K562 (cell line): ENCODE data around the gene TTN. TPM values are rescaled to one million over a fixed set of nuclear protein-coding genes. Genes with fewer than 3 reads are reported as not detected.

ENCODE experiments used
- ATAC-seq: fragments of 200-7000 bp; cut with Tn5 transposase; 3 replicates; pipeline ENCODE4 v1.9.1; 2020; ENCODE audit warnings: moderate library complexity
- BruUV-seq: library from RNA; stranded (reverse); fragments of 400-500 nt; replicated peaks from 2 replicates; lab custom pipeline; 2021; lab: Mats Ljungman, UMichigan
- CTCF ChIA-PET: fragments of 300-600 bp; formaldehyde crosslinking; extraction: SDS; loops from one replicate; lab custom pipeline; 2021; ENCODE audit warnings: low intra/inter-chr PET ratio; lab: Yijun Ruan, JAX
- POLR2A ChIA-PET: fragments of 300-600, 350-650 bp; sonication (Branson Sonifier 250); formaldehyde crosslinking; extraction: SDS; loops from one replicate; lab custom pipeline; 2021; ENCODE audit warnings: antibody characterized with exemption, inconsistent platforms; lab: Yijun Ruan, JAX
- DNase-seq, 4 experiments: peaks; one replicate each; pipeline versions ENCODE4 v3.0.0 to v3.0.0-alpha.2; 2011 to 2018; ENCODE audit warnings: low spot score in 3 of 4, mixed read lengths in 3 of 4; ENCODE audit errors: extremely low read depth in 1 of 4
- FAIRE-seq: peaks from 2 replicates; lab custom pipeline; 2011; peaks lifted over from hg19 to GRCh38; lab: Jason Lieb, UNC
- H2AFZ ChIP-seq: 2 replicates; pipeline ENCODE4 v1.6.0; 2011; ENCODE audit warnings: low read depth, low read length, control low read depth, inconsistent platforms
- H3K27ac ChIP-seq: fragments of 200-600 bp; 3 replicates; pipeline ENCODE4 v1.8.0; 2011; ENCODE audit warnings: low read depth, mild to moderate bottlenecking, control low read depth, inconsistent platforms, low read length, moderate library complexity, mixed read lengths; ENCODE audit errors: extremely low read depth
- H3K27me3 ChIP-seq, 2 experiments: fragments of 300-600 bp in 1 of 2; 2 replicates in 1 of 2; 3 replicates in 1 of 2; pipeline versions ENCODE4 v1.6.0 to v1.8.0; 2011; ENCODE audit warnings: inconsistent platforms in 2 of 2, low read length in 2 of 2, mild to moderate bottlenecking in 1 of 2, mixed read lengths in 1 of 2, moderate library complexity in 1 of 2; ENCODE audit not compliant: control insufficient read depth in 2 of 2, insufficient read depth in 2 of 2
- H3K36me3 ChIP-seq: fragments of 300-600 bp; 3 replicates; pipeline ENCODE4 v1.8.0; 2011; ENCODE audit warnings: mild to moderate bottlenecking, low read length, inconsistent platforms; ENCODE audit not compliant: control insufficient read depth, insufficient read depth
- H3K4me1 ChIP-seq, 2 experiments: fragments of 200-600 bp in 1 of 2; replicated peaks in 1 of 2; 2 replicates in 1 of 2; 3 replicates in 1 of 2; pipeline versions ENCODE4 v1.5.1 to v1.8.0; 2011; ENCODE audit warnings: inconsistent platforms in 2 of 2, low read length in 2 of 2, mild to moderate bottlenecking in 1 of 2, mixed read lengths in 1 of 2, moderate library complexity in 1 of 2; ENCODE audit not compliant: control insufficient read depth in 2 of 2, insufficient read depth in 2 of 2
- H3K4me2 ChIP-seq: 2 replicates; pipeline ENCODE4 v1.6.1; 2011; ENCODE audit warnings: low read length, control low read depth, inconsistent platforms, mixed read lengths; ENCODE audit not compliant: insufficient read depth
- H3K4me3 ChIP-seq: fragments of 200-600 bp; sonication (generic), shearing (Covaris generic); 2 replicates; pipeline ENCODE4 v1.5.1; 2016; ENCODE audit warnings: control low read depth, inconsistent platforms
- H3K79me2 ChIP-seq: fragments of 200-600 bp; 3 replicates; pipeline ENCODE4 v1.8.0; 2011; ENCODE audit warnings: low read length, inconsistent platforms; ENCODE audit not compliant: control insufficient read depth, insufficient read depth
- H3K9ac ChIP-seq, 2 experiments: 2 replicates each; pipeline versions ENCODE4 v1.6.0 to v1.6.1; 2011; ENCODE audit warnings: low read depth in 2 of 2, low read length in 2 of 2, control low read depth in 1 of 2, inconsistent platforms in 1 of 2, mild to moderate bottlenecking in 1 of 2, mixed read lengths in 1 of 2; ENCODE audit not compliant: insufficient read depth in 1 of 2
- H3K9me1 ChIP-seq: one replicate; pipeline ENCODE4 v1.6.0; 2011; ENCODE audit warnings: inconsistent platforms, mild to moderate bottlenecking, low read length, moderate library complexity; ENCODE audit not compliant: control insufficient read depth, insufficient read depth
- H3K9me3 ChIP-seq: replicated peaks from 2 replicates; pipeline ENCODE4 v1.5.1; 2011; ENCODE audit warnings: low read depth, low read length, inconsistent platforms; ENCODE audit not compliant: control insufficient read depth, insufficient read depth
- H4K20me1 ChIP-seq: replicated peaks from 2 replicates; pipeline ENCODE4 v1.6.1; 2011; ENCODE audit warnings: low read length, inconsistent platforms, mixed read lengths; ENCODE audit not compliant: control insufficient read depth, insufficient read depth
- AFF4 ChIP-seq: sonication (generic); formaldehyde crosslinking; IDR thresholded peaks from 2 replicates; pipeline ENCODE4 v1.8.0; 2023; ENCODE audit warnings: mild to moderate bottlenecking, missing genetic modification reagents
- ATF3 ChIP-seq, 2 experiments: fragments of 450-650 bp in 1 of 2; sonication (generic) in 1 of 2; formaldehyde crosslinking in 1 of 2; IDR thresholded peaks in 1 of 2; conservative IDR thresholded peaks in 1 of 2; 2 replicates each; pipeline versions ENCODE4 v1.6.1 to v1.8.1; 2016 to 2023; ENCODE audit warnings: mild to moderate bottlenecking in 2 of 2, moderate library complexity in 2 of 2, inconsistent platforms in 1 of 2, missing genetic modification reagents in 1 of 2
- KHSRP ChIP-seq: fragments of 450-650 bp; IDR thresholded peaks from 2 replicates; pipeline ENCODE4 v1.6.1; 2017
- NR0B1 ChIP-seq: fragments of 450-650 bp; IDR thresholded peaks from one replicate; pipeline ENCODE4 v1.6.1; 2018; ENCODE audit warnings: mild to moderate bottlenecking, moderate library complexity; ENCODE audit not compliant: partially characterized antibody
- WGBS: fragments of 100-300 bp; shearing (Covaris generic); methylation state at CpG from one replicate; pipeline ENCODE4 v1.1.6; 2016; ENCODE audit warnings: low coverage, mixed read lengths; ENCODE audit not compliant: insufficient coverage; ENCODE audit errors: missing lambda C conversion rate; 5-methylcytosine and 5-hydroxymethylcytosine counted together
- in situ Hi-C: fragments of 300-500 bp; cut with MboI; formaldehyde crosslinking; loops from 4 replicates; pipeline ENCODE4 v1.15.0; 2018; ENCODE audit warnings: inconsistent platforms, mixed read lengths
- intact Hi-C: fragments of 100-400 bp; cut with micrococcal nuclease; formaldehyde crosslinking; loops from 2 replicates; pipeline ENCODE4 v1.14.2; 2022
- polyA plus RNA-seq, 8 experiments: library from polyadenylated mRNA; depleted of rRNA in 4 of 8; stranded (reverse) in 5 of 8; unstranded in 3 of 8; fragments of >200 nt; fragmentation: Nextera tagmentation in 2 of 8; fragmentation: Illumina TruSeq in 1 of 8; extraction: Ambion mirVana in 2 of 8; extraction: Trizol in 1 of 8; gene quantifications; 2 replicates each; pipeline versions ENCODE4 v1.2.1 to v1.2.3, GENCODE V29; 2011 to 2014; ENCODE audit warnings: inconsistent platforms in 1 of 8, missing spikeins in 1 of 8
- total RNA-seq, 7 experiments: library from RNA; depleted of rRNA in 6 of 7; stranded (reverse); fragments of >200 nt in 6 of 7; fragmentation: Illumina TruSeq in 2 of 7; extraction: Trizol in 2 of 7; gene quantifications; 2 replicates each; pipeline versions ENCODE4 v1.2.1 to v1.2.3, GENCODE V29; 2011 to 2021; ENCODE audit warnings: low replicate concordance in 1 of 7
- TF ChIP-seq, protein P1 (sequence below): IDR thresholded peaks from 2 replicates; pipeline ENCODE4 v1.6.1; 2012; ENCODE audit warnings: low read depth, low read length, improper control_type of control experiment, borderline replicate concordance
- TF ChIP-seq, protein P2 (sequence below): fragments of 250-450 bp; sonication (Bioruptor Pico); IDR thresholded peaks from 2 replicates; pipeline ENCODE4 v1.5.0; 2020; ENCODE audit warnings: mild to moderate bottlenecking, borderline replicate concordance

The TTN gene
- total and polyA plus RNA-seq, 9 of the 15 experiments (the other 6 are each of a cell fraction or from before 2014, with no cell fraction given): under 0.01 to 0.20 (median 0.04) TPM; not detected in 1

GRCh38 chr2:178579006-178579405 is 228.2 kb downstream of the TTN start (continued):
- TF ChIP-seq AFF4 (CRISPR knock-in tag): no peak
- TF ChIP-seq, protein P1, sequence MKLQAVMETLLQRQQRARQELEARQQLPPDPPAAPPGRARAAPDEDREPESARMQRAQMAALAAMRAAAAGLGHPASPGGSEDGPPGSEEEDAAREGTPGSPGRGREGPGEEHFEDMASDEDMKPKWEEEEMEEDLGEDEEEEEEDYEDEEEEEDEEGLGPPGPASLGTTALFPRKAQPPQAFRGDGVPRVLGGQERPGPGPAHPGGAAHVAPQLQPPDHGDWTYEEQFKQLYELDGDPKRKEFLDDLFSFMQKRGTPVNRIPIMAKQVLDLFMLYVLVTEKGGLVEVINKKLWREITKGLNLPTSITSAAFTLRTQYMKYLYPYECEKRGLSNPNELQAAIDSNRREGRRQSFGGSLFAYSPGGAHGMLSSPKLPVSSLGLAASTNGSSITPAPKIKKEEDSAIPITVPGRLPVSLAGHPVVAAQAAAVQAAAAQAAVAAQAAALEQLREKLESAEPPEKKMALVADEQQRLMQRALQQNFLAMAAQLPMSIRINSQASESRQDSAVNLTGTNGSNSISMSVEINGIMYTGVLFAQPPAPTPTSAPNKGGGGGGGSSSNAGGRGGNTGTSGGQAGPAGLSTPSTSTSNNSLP: no peak

- Histone ChIP-seq H3K4me3 (no peak overlapping the region), H3K4me1 (no peaks in the 10 kb centered on the region), H3K36me3 (peaks cover 28% of the 10 kb centered on the region), H3K9me3 (no peaks in the 10 kb centered on the region), H3K9me1 (peaks cover 3% of the 10 kb centered on the region), H3K79me2 (no peaks in the 10 kb centered on the region), H2AFZ (no peak overlapping the region), H3K4me2 (no peak overlapping the region), H4K20me1 (no peaks in the 10 kb centered on the region), H3K9ac (no peak overlapping the region), H3K27me3 (no peaks in the 10 kb centered on the region), H3K27ac (no peak overlapping the region)
- WGBS: 85% methylated on average over 7 of the region's 7 CpGs
- BruUV-seq: no TSS peak
- peak; percentile 44 for TF ChIP-seq ATF3 (IDR thresholded peaks at IDR 0.05)
- no peak for TF ChIP-seq ATF3 (CRISPR knock-in tag; conservative IDR thresholded peaks at IDR 0.05)
- TF ChIP-seq NR0B1: no peak
- TF ChIP-seq, protein P2, sequence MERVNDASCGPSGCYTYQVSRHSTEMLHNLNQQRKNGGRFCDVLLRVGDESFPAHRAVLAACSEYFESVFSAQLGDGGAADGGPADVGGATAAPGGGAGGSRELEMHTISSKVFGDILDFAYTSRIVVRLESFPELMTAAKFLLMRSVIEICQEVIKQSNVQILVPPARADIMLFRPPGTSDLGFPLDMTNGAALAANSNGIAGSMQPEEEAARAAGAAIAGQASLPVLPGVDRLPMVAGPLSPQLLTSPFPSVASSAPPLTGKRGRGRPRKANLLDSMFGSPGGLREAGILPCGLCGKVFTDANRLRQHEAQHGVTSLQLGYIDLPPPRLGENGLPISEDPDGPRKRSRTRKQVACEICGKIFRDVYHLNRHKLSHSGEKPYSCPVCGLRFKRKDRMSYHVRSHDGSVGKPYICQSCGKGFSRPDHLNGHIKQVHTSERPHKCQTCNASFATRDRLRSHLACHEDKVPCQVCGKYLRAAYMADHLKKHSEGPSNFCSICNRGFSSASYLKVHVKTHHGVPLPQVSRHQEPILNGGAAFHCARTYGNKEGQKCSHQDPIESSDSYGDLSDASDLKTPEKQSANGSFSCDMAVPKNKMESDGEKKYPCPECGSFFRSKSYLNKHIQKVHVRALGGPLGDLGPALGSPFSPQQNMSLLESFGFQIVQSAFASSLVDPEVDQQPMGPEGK (CRISPR knock-in tag): no peak
- no peak for TF ChIP-seq KHSRP
- FAIRE-seq (no peak), DNase-seq (no peak), ATAC-seq (no peak)
- intact Hi-C loops (no loop called here), in situ Hi-C loops (no loop called here)
- ChIA-PET POLR2A (no interaction called here), CTCF (no interaction called here)
These were observed 232.4 kb downstream of the TTN start for GRCh38 chr2:178574789-178575188.
